NCI-H345 treated with DMSO at 0.1 percent for 48 hours (cell line): ENCODE results near the gene GPR18.
"Not testable (repeated sequence)": the region's sequence is repeated elsewhere in the genome, so short reads cannot be mapped to it uniquely, and the experiment has no call there.

Experiments
- DNase-seq: peaks from one replicate; lab custom pipeline; 2025; ENCODE audit not compliant: unreplicated experiment; lab: John Stamatoyannopoulos, UW

The GPR18 gene

GRCh38 chr13:99211421-99212035 is 46.7 kb downstream of the GPR18 start:
- no peak for DNase-seq

GRCh38 chr13:99210627-99211026 is 47.6 kb downstream of the GPR18 start:
- DNase-seq, result not testable (repeated sequence)

DNA sequence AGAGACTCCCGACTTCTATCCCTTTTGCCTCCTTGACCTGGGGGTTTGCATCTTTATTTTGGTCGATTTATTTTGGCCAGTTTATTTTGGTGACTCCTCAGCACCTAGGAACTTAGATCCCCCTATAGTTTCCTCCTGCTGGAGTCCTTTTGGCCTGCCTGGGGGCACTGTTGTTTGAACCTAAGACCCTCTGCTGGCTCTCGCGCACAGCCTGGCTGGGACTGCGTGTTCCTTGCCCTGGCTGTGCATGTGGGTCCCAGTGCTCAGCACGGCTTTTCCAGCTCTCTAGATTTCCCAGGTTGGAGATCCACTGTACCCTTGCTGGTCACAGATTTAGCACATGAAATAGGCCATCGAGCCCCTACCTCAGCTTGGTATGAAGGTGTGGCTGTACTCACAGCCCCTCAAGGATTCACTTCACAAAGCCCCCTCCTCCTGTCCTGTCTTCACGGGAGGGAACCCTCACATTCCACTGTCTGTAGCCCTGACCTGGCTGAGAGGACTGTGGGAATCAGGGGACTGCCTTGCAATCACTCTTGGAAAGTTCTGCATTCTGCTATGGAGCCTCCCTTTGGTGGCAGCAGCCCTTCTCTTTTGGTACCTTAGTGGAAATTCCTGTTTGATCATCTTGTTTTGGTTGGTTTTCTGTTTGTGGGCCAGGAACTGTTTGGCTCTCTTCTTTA is 49.2 kb downstream of the GPR18 start:
- no peak for DNase-seq

- DNase-seq, result no peak
Observed at GRCh38 chr13:99208185-99208584, 50.0 kb downstream of the GPR18 start.

DNA sequence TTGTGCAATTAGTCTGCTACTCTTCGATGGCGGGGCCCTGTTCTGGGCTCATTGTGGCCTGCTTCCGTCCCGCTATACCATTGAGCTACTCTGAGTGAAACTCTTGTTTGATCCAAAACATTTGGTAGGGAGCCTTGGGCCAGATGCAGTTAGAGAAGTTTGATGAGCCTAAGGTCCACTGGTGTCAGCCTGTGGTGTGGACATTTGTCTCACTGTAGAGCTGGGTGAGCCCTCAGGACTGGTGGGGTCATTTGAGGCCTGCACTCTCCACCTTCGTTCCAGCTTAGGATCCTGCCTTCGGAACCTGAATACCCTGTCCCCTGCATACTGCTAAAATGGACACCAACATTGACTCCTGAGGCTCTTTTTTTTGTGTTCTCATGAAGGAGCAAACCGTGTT is 50.7 kb downstream of the GPR18 start:
- DNase-seq, result no peak

DNA sequence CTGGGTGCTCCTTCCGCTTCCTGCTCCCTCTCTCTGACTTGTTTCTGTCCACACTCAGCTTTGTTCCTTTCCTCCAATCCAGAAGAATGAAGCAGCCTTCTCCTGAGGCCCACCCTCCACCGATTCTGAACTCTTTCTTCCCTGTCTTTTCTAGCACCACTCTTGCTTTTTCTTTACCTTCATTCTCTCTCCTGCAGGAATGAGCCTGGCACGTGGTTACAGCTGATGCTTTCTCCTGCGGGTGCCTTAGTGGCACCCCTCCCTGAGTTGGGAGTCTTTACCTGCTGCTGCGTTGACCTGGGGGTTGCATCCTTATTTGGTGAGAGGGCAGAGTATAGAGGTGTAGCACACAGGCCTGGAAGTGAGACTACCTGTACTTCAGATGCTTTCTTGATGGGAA is 51.3 kb downstream of the GPR18 start:
- DNase-seq, result no peak

- no peak for DNase-seq
Observed at GRCh38 chr13:99206226-99206625, 52.0 kb downstream of the GPR18 start.

DNA sequence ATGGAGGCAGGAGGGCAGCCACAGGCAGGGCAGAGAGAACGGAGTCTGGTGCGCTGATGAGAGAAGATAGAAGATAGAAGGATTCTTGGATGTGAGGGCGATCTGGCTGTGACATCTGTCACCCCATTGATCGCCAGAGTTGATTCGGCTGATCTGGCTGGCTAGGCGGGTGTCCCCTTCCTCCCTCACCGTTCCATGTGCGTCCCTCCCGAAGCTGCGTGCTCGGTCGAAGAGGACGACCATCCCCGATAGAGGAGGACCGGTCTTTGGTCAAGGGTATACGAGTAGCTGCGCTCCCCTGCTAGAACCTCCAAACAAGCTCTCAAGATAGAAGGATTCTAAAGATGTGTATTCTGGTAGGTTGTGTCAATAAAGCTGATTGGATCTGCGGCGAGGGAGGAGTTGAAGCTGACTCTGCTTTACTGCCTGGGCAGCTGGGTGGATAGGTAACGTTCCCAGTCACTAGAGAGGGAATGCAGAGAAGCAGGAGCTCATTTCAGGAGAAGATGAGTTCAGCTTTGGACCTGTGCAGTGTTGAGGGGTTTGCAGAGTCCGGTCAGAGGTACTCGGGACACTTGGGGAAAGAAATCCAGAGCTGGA is 52.5 kb downstream of the GPR18 start:
- DNase-seq, result no peak
